Parathyroid adenoma (tissue), 2 donors: ENCODE results near the gene TMCC1.

ENCODE experiments used
- H2AFZ ChIP-seq: fragments of 300-600 bp; sonication (generic); one replicate; pipeline ENCODE4 v1.7.0; 2017; ENCODE audit warnings: antibody characterized with exemption, mild to moderate bottlenecking
- H3K27ac ChIP-seq: fragments of 300-600 bp; sonication (generic); one replicate; pipeline ENCODE4 v1.7.0; 2017
- H3K27me3 ChIP-seq: fragments of 300-600 bp; sonication (generic); one replicate; pipeline ENCODE4 v1.7.0; 2017; ENCODE audit warnings: low read length; ENCODE audit not compliant: control insufficient read depth, insufficient read depth
- H3K36me3 ChIP-seq: fragments of 300-600 bp; sonication (generic); one replicate; pipeline ENCODE4 v1.7.0; 2017; ENCODE audit warnings: low read length; ENCODE audit not compliant: control insufficient read depth, insufficient read depth
- H3K4me1 ChIP-seq: fragments of 300-600 bp; sonication (generic); one replicate; pipeline ENCODE4 v1.7.0; 2017; ENCODE audit warnings: control low read depth
- H3K4me2 ChIP-seq: fragments of 300-600 bp; sonication (generic); one replicate; pipeline ENCODE4 v1.7.0; 2017; ENCODE audit warnings: low read length
- H3K4me3 ChIP-seq: fragments of 300-600 bp; sonication (generic); one replicate; pipeline ENCODE4 v1.7.0; 2017; ENCODE audit warnings: low read depth, low read length
- H3K79me2 ChIP-seq: fragments of 300-600 bp; sonication (generic); one replicate; pipeline ENCODE4 v1.7.0; 2017; ENCODE audit warnings: control low read depth
- H3K9ac ChIP-seq: fragments of 300-600 bp; sonication (generic); one replicate; pipeline ENCODE4 v1.7.0; 2017; ENCODE audit warnings: mild to moderate bottlenecking
- H3K9me3 ChIP-seq: fragments of 300-600 bp; sonication (generic); one replicate; pipeline ENCODE4 v1.7.0; 2017; ENCODE audit warnings: low read length; ENCODE audit not compliant: control insufficient read depth
- TF ChIP-seq, protein P1 (sequence below): fragments of 300-600 bp; sonication (generic); IDR thresholded peaks from one replicate; pipeline ENCODE4 v1.7.0; 2017; ENCODE audit warnings: antibody characterized with exemption, mild to moderate bottlenecking
- donor health status: primary hyperparathyroidism.

The TMCC1 gene

DNA sequence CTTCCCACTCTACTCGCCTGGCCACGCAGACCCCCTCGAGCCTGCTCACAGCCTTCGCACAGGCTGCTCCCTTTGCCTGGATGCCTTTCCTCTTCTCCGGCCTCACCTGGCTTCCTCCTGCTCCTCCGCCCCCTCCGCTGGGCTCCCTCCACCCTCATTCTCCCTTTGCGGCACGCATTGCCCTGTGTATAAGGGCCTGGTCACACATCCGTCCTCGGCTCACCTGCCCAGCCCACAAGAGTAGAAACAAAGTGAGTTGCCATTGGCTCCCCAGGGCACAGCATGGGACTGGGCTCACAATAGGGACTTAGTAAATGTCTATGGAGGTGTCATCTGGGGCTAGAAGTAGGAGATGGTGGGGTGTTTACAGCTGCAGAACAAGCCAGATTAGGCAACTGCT, 291.2 kb downstream of the TMCC1 start:
- Histone ChIP-seq H3K9me3 (no peaks in the 10 kb centered on the region), H3K4me3 (no peak overlapping the region), H3K27ac (peak overlapping the region; percentile 36), H3K27me3 (no peaks in the 10 kb centered on the region), H3K79me2 (peaks cover 2% of the 10 kb centered on the region), H3K36me3 (no peaks in the 10 kb centered on the region), H3K9ac (no peak overlapping the region), H3K4me2 (peak overlapping the region; percentile 21), H2AFZ (no peak overlapping the region), H3K4me1 (peaks cover 2% of the 10 kb centered on the region)
- TF ChIP-seq, protein P1, sequence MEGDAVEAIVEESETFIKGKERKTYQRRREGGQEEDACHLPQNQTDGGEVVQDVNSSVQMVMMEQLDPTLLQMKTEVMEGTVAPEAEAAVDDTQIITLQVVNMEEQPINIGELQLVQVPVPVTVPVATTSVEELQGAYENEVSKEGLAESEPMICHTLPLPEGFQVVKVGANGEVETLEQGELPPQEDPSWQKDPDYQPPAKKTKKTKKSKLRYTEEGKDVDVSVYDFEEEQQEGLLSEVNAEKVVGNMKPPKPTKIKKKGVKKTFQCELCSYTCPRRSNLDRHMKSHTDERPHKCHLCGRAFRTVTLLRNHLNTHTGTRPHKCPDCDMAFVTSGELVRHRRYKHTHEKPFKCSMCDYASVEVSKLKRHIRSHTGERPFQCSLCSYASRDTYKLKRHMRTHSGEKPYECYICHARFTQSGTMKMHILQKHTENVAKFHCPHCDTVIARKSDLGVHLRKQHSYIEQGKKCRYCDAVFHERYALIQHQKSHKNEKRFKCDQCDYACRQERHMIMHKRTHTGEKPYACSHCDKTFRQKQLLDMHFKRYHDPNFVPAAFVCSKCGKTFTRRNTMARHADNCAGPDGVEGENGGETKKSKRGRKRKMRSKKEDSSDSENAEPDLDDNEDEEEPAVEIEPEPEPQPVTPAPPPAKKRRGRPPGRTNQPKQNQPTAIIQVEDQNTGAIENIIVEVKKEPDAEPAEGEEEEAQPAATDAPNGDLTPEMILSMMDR = no peak

DNA sequence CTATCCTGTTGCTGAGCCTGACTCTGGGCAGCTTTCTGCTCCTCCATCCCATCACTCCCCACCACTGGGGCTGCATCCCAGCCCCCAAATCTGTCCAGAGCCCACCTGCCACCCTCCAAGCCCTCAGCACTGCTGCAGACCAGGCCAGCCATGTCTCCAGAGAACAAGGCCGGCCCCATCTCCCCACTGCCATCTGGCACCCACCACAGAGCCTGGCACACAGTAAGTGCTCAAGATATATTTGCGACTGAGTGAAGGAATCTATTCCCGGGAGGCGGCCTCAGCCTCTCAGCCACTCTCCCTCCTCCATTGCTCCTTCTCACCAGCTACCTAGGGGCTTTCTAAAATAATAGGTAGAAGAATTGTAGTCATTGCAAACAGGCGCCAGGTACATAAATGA, 291.8 kb downstream of the TMCC1 start:
- Histone ChIP-seq H3K4me3 (no peak overlapping the region), H3K9me3 (no peaks in the 10 kb centered on the region), H3K27me3 (no peaks in the 10 kb centered on the region), H3K9ac (no peak overlapping the region), H3K4me2 (no peak overlapping the region), H3K4me1 (peaks cover 2% of the 10 kb centered on the region), H2AFZ (no peak overlapping the region), H3K27ac (no peak overlapping the region), H3K36me3 (no peaks in the 10 kb centered on the region), H3K79me2 (peaks cover 2% of the 10 kb centered on the region)
- TF ChIP-seq, protein P1 = no peak

DNA sequence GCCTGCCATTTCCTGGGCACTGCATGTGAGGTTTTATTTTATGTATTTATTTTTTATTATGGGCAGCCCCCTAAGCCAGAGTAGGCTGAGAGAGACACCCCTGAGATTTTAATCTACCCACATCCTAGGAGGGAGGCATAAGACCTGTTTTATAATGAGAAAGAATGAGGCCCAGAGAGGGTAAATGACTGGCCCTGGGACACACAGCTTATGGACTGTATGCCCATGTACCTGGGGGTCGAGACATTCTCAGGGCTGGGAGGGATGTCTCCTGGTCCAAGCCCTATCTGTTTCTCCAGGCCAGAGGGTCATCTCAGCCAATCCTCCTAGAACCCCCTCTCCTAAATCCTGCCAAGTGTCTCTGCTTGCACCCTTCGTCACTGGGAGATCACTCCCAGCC, 293.2 kb downstream of the TMCC1 start:
- Histone ChIP-seq H3K4me2 (no peak overlapping the region), H2AFZ (no peak overlapping the region), H3K4me3 (no peak overlapping the region), H3K27ac (no peak overlapping the region), H3K27me3 (no peaks in the 10 kb centered on the region), H3K4me1 (no peaks in the 10 kb centered on the region), H3K36me3 (no peaks in the 10 kb centered on the region), H3K9ac (no peak overlapping the region), H3K79me2 (peaks cover 2% of the 10 kb centered on the region), H3K9me3 (no peaks in the 10 kb centered on the region)
- TF ChIP-seq, protein P1 = no peak

DNA sequence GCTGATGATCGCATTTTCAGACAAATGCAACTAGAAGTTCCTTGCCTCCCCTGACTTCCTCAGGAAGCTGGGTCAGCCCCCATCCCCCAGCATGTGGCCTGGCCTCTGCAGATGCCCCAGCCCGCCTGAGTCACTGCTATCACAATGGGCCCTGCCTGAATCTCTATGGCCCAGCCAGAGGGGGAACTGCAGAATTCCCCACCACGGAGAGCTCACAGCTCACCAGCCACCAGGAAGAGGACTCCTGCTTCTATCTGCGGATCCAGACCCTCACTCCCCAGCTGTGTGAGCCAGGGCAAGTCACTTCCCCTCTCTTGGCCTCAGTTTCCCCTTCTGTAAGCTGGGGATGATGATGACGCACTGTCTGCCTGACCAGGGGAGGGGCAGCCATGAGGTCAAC, 293.9 kb downstream of the TMCC1 start:
- no peak overlapping the region for H2AFZ ChIP-seq
- no peak overlapping the region for H3K4me2 ChIP-seq
- H3K4me3 ChIP-seq = no peak overlapping the region
- peaks cover 2% of the 10 kb centered on the region for H3K79me2 ChIP-seq
- TF ChIP-seq, protein P1 = no peak
- no peaks in the 10 kb centered on the region for H3K27me3 ChIP-seq
- H3K9me3 ChIP-seq = no peaks in the 10 kb centered on the region
- no peaks in the 10 kb centered on the region for H3K4me1 ChIP-seq
- no peaks in the 10 kb centered on the region for H3K36me3 ChIP-seq
- H3K9ac ChIP-seq = no peak overlapping the region
- H3K27ac ChIP-seq = no peak overlapping the region

DNA sequence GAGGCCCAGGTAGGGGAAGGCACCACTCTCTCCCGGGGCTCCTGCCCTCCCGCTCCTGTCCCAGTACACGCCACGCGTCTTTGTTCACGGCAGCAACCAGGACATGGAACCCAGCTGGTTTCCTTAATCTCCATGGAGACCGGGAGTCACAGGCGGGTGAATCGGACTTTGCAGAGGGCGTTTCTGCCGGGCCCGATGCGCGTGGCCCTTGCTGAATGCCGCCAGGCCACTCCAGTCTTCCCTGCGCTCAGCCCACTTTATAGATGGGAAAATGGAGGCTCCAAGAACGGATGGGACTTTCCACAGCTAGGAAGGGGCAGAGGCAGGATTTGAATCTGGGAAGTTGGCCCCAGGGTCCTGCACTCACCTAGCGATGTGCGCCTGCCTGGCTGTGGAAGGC, 294.4 kb downstream of the TMCC1 start:
- Histone ChIP-seq H3K36me3 (no peaks in the 10 kb centered on the region), H3K9ac (no peak overlapping the region), H3K79me2 (peaks cover 2% of the 10 kb centered on the region), H3K9me3 (no peaks in the 10 kb centered on the region), H3K4me3 (no peak overlapping the region), H3K4me1 (no peaks in the 10 kb centered on the region), H3K27me3 (no peaks in the 10 kb centered on the region), H3K27ac (peak overlapping the region; percentile 41), H3K4me2 (no peak overlapping the region), H2AFZ (no peak overlapping the region)
- TF ChIP-seq, protein P1 = no peak
